GM18873 (cell line): ENCODE measurements around the gene MDM1.

Experiments
- ATAC-seq: cut with Tn5 transposase; IDR thresholded peaks from one replicate; pipeline ENCODE4 v1.9.1; 2021; ENCODE audit warnings: mild to moderate bottlenecking, moderate library complexity, moderate number of reproducible peaks; ENCODE audit not compliant: unreplicated experiment, low FRiP score

The MDM1 gene

GRCh38 chr12:68245180-68246021, 86.8 kb downstream of the MDM1 start:
- no peak for ATAC-seq
